BLaER1 (cell line): Measurements from ENCODE around the gene NSL1.
"Not testable (repeated sequence)": the region's sequence is repeated elsewhere in the genome, so short reads cannot be mapped to it uniquely, and the experiment has no call there.

ENCODE experiments used
- H3K27ac ChIP-seq: shearing (Covaris generic); formaldehyde crosslinking; 2 replicates; pipeline ENCODE4 v1.8.1; 2022
- H3K27me3 ChIP-seq: shearing (Covaris generic); formaldehyde crosslinking; 2 replicates; pipeline ENCODE4 v1.8.1; 2022
- H3K36me3 ChIP-seq: shearing (Covaris generic); formaldehyde crosslinking; 2 replicates; pipeline ENCODE4 v1.8.1; 2022
- H3K4me1 ChIP-seq: shearing (Covaris generic); formaldehyde crosslinking; 2 replicates; pipeline ENCODE4 v1.8.1; 2022
- H3K4me2 ChIP-seq: shearing (Covaris generic); formaldehyde crosslinking; 2 replicates; pipeline ENCODE4 v1.8.1; 2022
- H3K4me3 ChIP-seq: shearing (Covaris generic); formaldehyde crosslinking; 2 replicates; pipeline ENCODE4 v1.8.1; 2022
- H3K9ac ChIP-seq: shearing (Covaris generic); formaldehyde crosslinking; 2 replicates; pipeline ENCODE4 v1.8.1; 2022
- H3K9me3 ChIP-seq: shearing (Covaris generic); formaldehyde crosslinking; 2 replicates; pipeline ENCODE4 v1.8.1; 2022
- H4K20me1 ChIP-seq: shearing (Covaris generic); formaldehyde crosslinking; 2 replicates; pipeline ENCODE4 v1.8.1; 2022
- Cebpa-rat ChIP-seq: shearing (Covaris generic); IDR thresholded peaks from 2 replicates; pipeline ENCODE4 v1.8.1; 2022

Gene NSL1

GRCh38 chr1:212791676-212792395 lies at the start of gene NSL1, which contains the start of gene TATDN3:
TSS of gene NSL1 (minus strand) at chr1:212791777. CDS start at chr1:212791763, 14 bp downstream.
TSS of gene TATDN3 (plus strand) at chr1:212791894. CDS start at chr1:212791922, 28 bp downstream.
- Histone ChIP-seq H3K4me2 (peak within 1 kb of the TSS; percentile 92), H4K20me1 (peaks cover 8% of the 10 kb centered on the region; the same call in 1 of the 2 replicates), H3K27ac (peak within 1 kb of the TSS; percentile 92), H3K4me1 (peaks cover 56% of the 10 kb centered on the region), H3K36me3 (peaks cover 22% of the 10 kb centered on the region), H3K9me3 (no peaks in the 10 kb centered on the region), H3K9ac (peak within 1 kb of the TSS; percentile 94), H3K27me3 (no peaks in the 10 kb centered on the region), H3K4me3 (peak within 1 kb of the TSS; percentile 86)
- TF ChIP-seq Cebpa-rat: no peak

- Histone ChIP-seq H3K27me3 (no peaks in the 10 kb centered on the region), H4K20me1 (no peaks in the 10 kb centered on the region), H3K9me3 (no peaks in the 10 kb centered on the region), H3K9ac (no peak overlapping the region), H3K36me3 (no peaks in the 10 kb centered on the region), H3K4me3 (no peak overlapping the region), H3K4me1 (peaks cover 9% of the 10 kb centered on the region), H3K4me2 (no peak overlapping the region), H3K27ac (no peak overlapping the region)
- no peak for TF ChIP-seq Cebpa-rat
These were observed 46.6 kb upstream of the NSL1 start for GRCh38 chr1:212838145-212838544.

GRCh38 chr1:212833211-212834207 lies 41.9 kb upstream of the NSL1 start:
- not testable (repeated sequence) for H4K20me1 ChIP-seq, H3K9me3 ChIP-seq, H3K4me3 ChIP-seq, H3K27me3 ChIP-seq, H3K27ac ChIP-seq, H3K9ac ChIP-seq, H3K36me3 ChIP-seq, H3K4me1 ChIP-seq
- peak overlapping the region; percentile 7; the same call in 1 of the 2 replicates for H3K4me2 ChIP-seq

GRCh38 chr1:212828395-212828794 lies 36.8 kb upstream of the NSL1 start:
- Histone ChIP-seq H3K4me1 (peaks cover under 1% of the 10 kb centered on the region; the same call in 1 of the 2 replicates), H3K36me3 (0 out of 2 replicates have a peak, but pooled peaks cover 10% of the 10 kb centered on the region), H3K4me3 (no peak overlapping the region), H3K9ac (no peak overlapping the region), H4K20me1 (no peaks in the 10 kb centered on the region), H3K4me2 (no peak overlapping the region), H3K9me3 (peaks cover 34% of the 10 kb centered on the region), H3K27me3 (no peaks in the 10 kb centered on the region), H3K27ac (no peak overlapping the region)
- no peak for TF ChIP-seq Cebpa-rat

GRCh38 chr1:212827831-212828278 lies 36.3 kb upstream of the NSL1 start:
- Histone ChIP-seq H3K4me2 (no peak overlapping the region), H3K4me3 (no peak overlapping the region), H3K27ac (no peak overlapping the region), H4K20me1 (no peaks in the 10 kb centered on the region), H3K9me3 (peaks cover 34% of the 10 kb centered on the region), H3K36me3 (0 out of 2 replicates have a peak, but pooled peaks cover 10% of the 10 kb centered on the region), H3K27me3 (no peaks in the 10 kb centered on the region), H3K4me1 (no peaks in the 10 kb centered on the region), H3K9ac (no peak overlapping the region)
- TF ChIP-seq Cebpa-rat: no peak

- Histone ChIP-seq H3K9me3 (peaks cover 34% of the 10 kb centered on the region), H3K4me2 (no peak overlapping the region), H4K20me1 (no peaks in the 10 kb centered on the region), H3K27ac (no peak overlapping the region), H3K4me1 (no peaks in the 10 kb centered on the region), H3K9ac (no peak overlapping the region), H3K27me3 (no peaks in the 10 kb centered on the region), H3K36me3 (0 out of 2 replicates have a peak, but pooled peaks cover 10% of the 10 kb centered on the region), H3K4me3 (no peak overlapping the region)
- no peak for TF ChIP-seq Cebpa-rat
These were observed 35.7 kb upstream of the NSL1 start for GRCh38 chr1:212827171-212827776.

- H3K4me1 ChIP-seq: no peaks in the 10 kb centered on the region
- no peak overlapping the region for H3K27ac ChIP-seq
- H3K4me3 ChIP-seq: no peak overlapping the region
- H3K9ac ChIP-seq: no peak overlapping the region
- no peaks in the 10 kb centered on the region for H3K27me3 ChIP-seq
- H3K36me3 ChIP-seq: 0 out of 2 replicates have a peak, but pooled peaks cover 10% of the 10 kb centered on the region
- H4K20me1 ChIP-seq: no peaks in the 10 kb centered on the region
- no peak overlapping the region for H3K4me2 ChIP-seq
- H3K9me3 ChIP-seq: peaks cover 34% of the 10 kb centered on the region
- TF ChIP-seq Cebpa-rat: no peak
These were observed 34.3 kb upstream of the NSL1 start for GRCh38 chr1:212825798-212826452.

GRCh38 chr1:212824201-212824600 lies 32.6 kb upstream of the NSL1 start:
- Histone ChIP-seq H3K27ac (no peak overlapping the region), H3K4me2 (no peak overlapping the region), H4K20me1 (no peaks in the 10 kb centered on the region), H3K9ac (no peak overlapping the region), H3K4me3 (no peak overlapping the region), H3K27me3 (no peaks in the 10 kb centered on the region), H3K4me1 (no peaks in the 10 kb centered on the region), H3K36me3 (0 out of 2 replicates have a peak, but pooled peaks cover 10% of the 10 kb centered on the region), H3K9me3 (peaks cover 34% of the 10 kb centered on the region)
- TF ChIP-seq Cebpa-rat: no peak

- Histone ChIP-seq H3K4me2 (no peak overlapping the region), H3K4me1 (no peaks in the 10 kb centered on the region), H3K9ac (no peak overlapping the region), H3K27me3 (no peaks in the 10 kb centered on the region), H3K36me3 (0 out of 2 replicates have a peak, but pooled peaks cover 10% of the 10 kb centered on the region), H3K9me3 (peaks cover 34% of the 10 kb centered on the region), H4K20me1 (no peaks in the 10 kb centered on the region), H3K4me3 (no peak overlapping the region), H3K27ac (no peak overlapping the region)
- TF ChIP-seq Cebpa-rat: no peak
These were observed 31.4 kb upstream of the NSL1 start for GRCh38 chr1:212822956-212823355.
